NCI-H1092 (cell line): ENCODE data around the gene HRH2.
"Not testable (repeated sequence)": the region's sequence is repeated elsewhere in the genome, so short reads cannot be mapped to it uniquely, and the experiment has no call there.

Source experiments
- DNase-seq: peaks from one replicate; lab custom pipeline; 2025; lab: John Stamatoyannopoulos, UW

HRH2 gene

GRCh38 chr5:175649967-175650366, 7.9 kb upstream of the HRH2 start:
- no peak for DNase-seq

GRCh38 chr5:175650430-175651205, 7.3 kb upstream of the HRH2 start:
- DNase-seq: not testable (repeated sequence)

- DNase-seq: no peak
Measured at GRCh38 chr5:175652741-175653663, 4.9 kb upstream of the HRH2 start.

GRCh38 chr5:175653763-175654162, 4.1 kb upstream of the HRH2 start:
- DNase-seq: no peak

- DNase-seq: peak; percentile 61
Measured at GRCh38 chr5:175654339-175654738, 3.5 kb upstream of the HRH2 start.

- DNase-seq: no peak
Measured at GRCh38 chr5:175654807-175655206, 3.1 kb upstream of the HRH2 start.

GRCh38 chr5:175655411-175655810, 2.5 kb upstream of the HRH2 start:
- DNase-seq: no peak

GRCh38 chr5:175656966-175657365, 905 bp upstream of the HRH2 start:
- DNase-seq: no peak

- DNase-seq: no peak
Measured at GRCh38 chr5:175658299-175659145, 651 bp downstream of the HRH2 start.

GRCh38 chr5:175659546-175660253, 1.8 kb downstream of the HRH2 start:
- no peak for DNase-seq

GRCh38 chr5:175663186-175664184, 5.6 kb downstream of the HRH2 start:
- DNase-seq: no peak

- DNase-seq: no peak
Measured at GRCh38 chr5:175664723-175665122, 6.9 kb downstream of the HRH2 start.

- DNase-seq: no peak
Measured at GRCh38 chr5:175666216-175666615, 8.3 kb downstream of the HRH2 start.

- no peak for DNase-seq
Measured at GRCh38 chr5:175668006-175668405, 10.1 kb downstream of the HRH2 start.

GRCh38 chr5:175670372-175670771, 12.5 kb downstream of the HRH2 start:
- DNase-seq: no peak

GRCh38 chr5:175671013-175671412, 13.1 kb downstream of the HRH2 start:
- no peak for DNase-seq

GRCh38 chr5:175672976-175673648, 15.2 kb downstream of the HRH2 start:
- no peak for DNase-seq

- no peak for DNase-seq
Measured at GRCh38 chr5:175674731-175675346, 17.0 kb downstream of the HRH2 start.

- DNase-seq: no peak
Measured at GRCh38 chr5:175675873-175676272, 18.0 kb downstream of the HRH2 start.
